Heart right ventricle (tissue), 16 donors: ENCODE measurements around the gene QRFP. TPM values are rescaled to one million over a fixed set of nuclear protein-coding genes. Genes with fewer than 3 reads are reported as not detected.

Source experiments
- ATAC-seq, 8 donors: fragments of 200-7000 bp; cut with Tn5 transposase; one replicate each; pipeline ENCODE4 v1.9.1; 2020; ENCODE audit warnings: mild to moderate bottlenecking in 8 of 8, moderate library complexity in 8 of 8, moderate number of reproducible peaks in 1 of 8
- DNase-seq, 2 donors: peaks; one replicate each; pipeline ENCODE4 v3.0.0-alpha.2; 2020
- H3K27ac ChIP-seq, 10 donors: fragments of 200-600 bp; sonication (generic) in 2 of 10; one replicate each; pipeline versions ENCODE4 v1.5.0 to v1.8.0; 2020 to 2022; ENCODE audit warnings: mild to moderate bottlenecking in 3 of 10
- H3K27me3 ChIP-seq, 7 donors: fragments of 200-600 bp; one replicate each; pipeline ENCODE4 v1.8.0; 2021 to 2022; ENCODE audit warnings: mild to moderate bottlenecking in 2 of 7
- H3K36me3 ChIP-seq, 9 donors: fragments of 200-600 bp; sonication (generic) in 1 of 9; one replicate each; pipeline versions ENCODE4 v1.5.0 to v1.8.0; 2020 to 2022; ENCODE audit warnings: mild to moderate bottlenecking in 2 of 9
- H3K4me1 ChIP-seq, 9 donors: fragments of 200-600 bp; sonication (generic) in 1 of 9; one replicate each; pipeline versions ENCODE4 v1.5.0 to v1.8.0; 2020 to 2022; ENCODE audit warnings: mild to moderate bottlenecking in 4 of 9
- H3K4me3 ChIP-seq, 10 donors: fragments of 200-600 bp; sonication (generic) in 2 of 10; one replicate each; pipeline versions ENCODE4 v1.5.0 to v1.8.0; 2020 to 2022; ENCODE audit warnings: mild to moderate bottlenecking in 7 of 10, moderate library complexity in 2 of 10
- H3K9me3 ChIP-seq, 11 donors: fragments of 200-600 bp in 10 of 11; sonication (generic) in 2 of 11; one replicate each; pipeline versions ENCODE4 v1.5.0 to v1.8.0; 2013 to 2022; ENCODE audit warnings: mild to moderate bottlenecking in 2 of 11, control low read depth in 1 of 11, moderate library complexity in 1 of 11
- WGBS, 2 donors: extraction: QIAGEN DNeasy Blood & Tissue Kit; methylation state at CpG; one replicate each; pipeline ENCODE4 v1.1.7; 2013; ENCODE audit warnings: inconsistent platforms in 1 of 2; 5-methylcytosine and 5-hydroxymethylcytosine counted together
- intact Hi-C, 10 donors: fragments of 100-400 bp; cut with DNase I; formaldehyde crosslinking; loops; one replicate each; pipeline versions ENCODE4 v1.11.1 to v1.14.2; 2022
- polyA plus RNA-seq, 2 donors: library from polyadenylated mRNA; stranded (reverse); fragments of 200-250 nt; gene quantifications; one replicate each; pipeline ENCODE4 v1.2.3, GENCODE V29; 2013
- total RNA-seq, 10 donors: library from RNA; stranded (reverse); fragmentation: NEBNext Ultra II Directional in 3 of 10; extraction: Animal tissue kit (Norgen Biotek cat#: 25700) in 3 of 10; gene quantifications; one replicate each; pipeline versions ENCODE4 v1.2.1 to v1.2.4, GENCODE V29; 2021 to 2023
- TF ChIP-seq, protein P1 (sequence below), 9 donors: fragments of 200-600 bp; sonication (generic) in 2 of 9; IDR thresholded peaks; one replicate each; pipeline versions ENCODE4 v1.5.0 to v1.8.0; 2021 to 2022; ENCODE audit warnings: antibody characterized with exemption in 9 of 9, mild to moderate bottlenecking in 5 of 9, moderate library complexity in 1 of 9
- donor health status: Arrhythmogenic right ventricular cardiomyopathy.
- donor health status: ischemic (EF 13 %, LVEDD 7.1; RV severe dilation, severe dysfunction).
- donor health status: healthy with polysubstance abuse.
- donor health status: DM: no; HTN: yes; CAD: no.
- donor health status: DM: no; HTN: no; CAD: no.
- donor health status: ischemic (EF 25% LVEDD 6.9; RV normal size, moderate dysfunction).
- donor health status: ischemic (EF 25% LVEDD 5.7; RV mildly dilated, moderate dysfunction).
- donor health status: healthy.
- donor health status: DM: yes; HTN: yes; CAD: no.
- donor health status: Ischemic cardiomyopathy.
- donor health status: ischemic (EF 35%, LVEDD 5.7; RV mildly dilated, moderate dysfunction).
- donor health status: nonischemic (EF 11% LVEDD 7.7; RV severe dilation, severe dysfunction).
- donor health status: DM: yes; HTN: yes; CAD: no.
- donor health status: PGD.
- donor health status: ischemic (EF 29% LVEDD 5.4; RV normal size, mild dysfunction).
- donor health status: nonischemic (EF 23%, LVEDD 6.1; RV moderate dilation, normal function).

Gene QRFP
- total and polyA plus RNA-seq, 12 donors, result 0.06 TPM; not detected in 11

DNA sequence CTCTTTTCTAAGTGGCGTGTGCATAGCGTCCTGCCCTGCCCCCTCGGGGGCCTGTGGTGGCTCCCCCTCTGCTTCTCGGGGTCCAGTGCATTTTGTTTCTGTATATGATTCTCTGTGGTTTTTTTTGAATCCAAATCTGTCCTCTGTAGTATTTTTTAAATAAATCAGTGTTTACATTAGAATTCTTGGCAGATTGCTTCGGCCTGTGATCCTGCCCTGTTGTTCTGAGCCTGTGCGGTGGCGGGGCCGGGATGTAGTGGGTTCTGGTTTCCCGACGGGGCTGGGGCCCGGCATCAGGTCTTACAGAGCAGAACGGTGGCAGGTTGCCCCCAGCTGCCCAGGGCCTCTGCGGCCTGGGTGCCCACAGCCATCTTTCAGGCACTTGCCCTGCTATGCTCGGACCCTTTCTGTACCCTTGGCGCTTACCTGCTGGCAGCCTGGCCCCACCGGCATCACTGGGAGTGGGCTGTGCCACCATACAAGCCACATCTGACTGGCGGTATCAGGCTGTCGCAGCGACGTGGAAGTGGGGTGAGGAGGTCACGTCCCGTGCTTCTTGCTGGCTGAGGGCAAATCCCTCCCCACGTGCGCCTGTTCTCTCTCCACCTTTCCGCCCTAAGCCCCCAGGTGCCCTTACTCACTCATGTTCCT is 9.0 kb downstream of the QRFP start:
- no peak overlapping the region for H3K4me3 ChIP-seq
- peaks cover 0 to 8% (median 0%) of the 10 kb centered on the region in 9 donors for H3K4me1 ChIP-seq
- no peaks in the 10 kb centered on the region for H3K27me3 ChIP-seq
- peaks cover 8 to 97% (median 63%) of the 10 kb centered on the region in 9 donors for H3K36me3 ChIP-seq
- no peaks in the 10 kb centered on the region for H3K9me3 ChIP-seq
- ATAC-seq (no peak), DNase-seq (no peak)
- intact Hi-C loops, result no loop called here
- WGBS, 2 donors, result 91 to 93% methylated on average over 25 of the region's 25 CpGs
- H3K27ac ChIP-seq, result no peak overlapping the region
- TF ChIP-seq, protein P1, sequence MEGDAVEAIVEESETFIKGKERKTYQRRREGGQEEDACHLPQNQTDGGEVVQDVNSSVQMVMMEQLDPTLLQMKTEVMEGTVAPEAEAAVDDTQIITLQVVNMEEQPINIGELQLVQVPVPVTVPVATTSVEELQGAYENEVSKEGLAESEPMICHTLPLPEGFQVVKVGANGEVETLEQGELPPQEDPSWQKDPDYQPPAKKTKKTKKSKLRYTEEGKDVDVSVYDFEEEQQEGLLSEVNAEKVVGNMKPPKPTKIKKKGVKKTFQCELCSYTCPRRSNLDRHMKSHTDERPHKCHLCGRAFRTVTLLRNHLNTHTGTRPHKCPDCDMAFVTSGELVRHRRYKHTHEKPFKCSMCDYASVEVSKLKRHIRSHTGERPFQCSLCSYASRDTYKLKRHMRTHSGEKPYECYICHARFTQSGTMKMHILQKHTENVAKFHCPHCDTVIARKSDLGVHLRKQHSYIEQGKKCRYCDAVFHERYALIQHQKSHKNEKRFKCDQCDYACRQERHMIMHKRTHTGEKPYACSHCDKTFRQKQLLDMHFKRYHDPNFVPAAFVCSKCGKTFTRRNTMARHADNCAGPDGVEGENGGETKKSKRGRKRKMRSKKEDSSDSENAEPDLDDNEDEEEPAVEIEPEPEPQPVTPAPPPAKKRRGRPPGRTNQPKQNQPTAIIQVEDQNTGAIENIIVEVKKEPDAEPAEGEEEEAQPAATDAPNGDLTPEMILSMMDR (IDR thresholded peaks at IDR 0.05), result no peak

GRCh38 chr9:130886981-130887380 is 9.6 kb downstream of the QRFP start:
- intact Hi-C loops, result no loop called here
- WGBS, 2 donors, result 94 to 95% methylated on average over 23 of the region's 23 CpGs
- H3K36me3 ChIP-seq, result peaks cover 8 to 99% (median 63%) of the 10 kb centered on the region in 9 donors
- no peaks in the 10 kb centered on the region for H3K27me3 ChIP-seq
- no peak overlapping the region for H3K27ac ChIP-seq
- TF ChIP-seq, protein P1 (IDR thresholded peaks at IDR 0.05), result no peak
- no peaks in the 10 kb centered on the region for H3K9me3 ChIP-seq
- no peak overlapping the region for H3K4me3 ChIP-seq
- peaks cover 0 to 1% (median 0%) of the 10 kb centered on the region in 9 donors for H3K4me1 ChIP-seq
- no peak for DNase-seq
- ATAC-seq, result no peak

DNA sequence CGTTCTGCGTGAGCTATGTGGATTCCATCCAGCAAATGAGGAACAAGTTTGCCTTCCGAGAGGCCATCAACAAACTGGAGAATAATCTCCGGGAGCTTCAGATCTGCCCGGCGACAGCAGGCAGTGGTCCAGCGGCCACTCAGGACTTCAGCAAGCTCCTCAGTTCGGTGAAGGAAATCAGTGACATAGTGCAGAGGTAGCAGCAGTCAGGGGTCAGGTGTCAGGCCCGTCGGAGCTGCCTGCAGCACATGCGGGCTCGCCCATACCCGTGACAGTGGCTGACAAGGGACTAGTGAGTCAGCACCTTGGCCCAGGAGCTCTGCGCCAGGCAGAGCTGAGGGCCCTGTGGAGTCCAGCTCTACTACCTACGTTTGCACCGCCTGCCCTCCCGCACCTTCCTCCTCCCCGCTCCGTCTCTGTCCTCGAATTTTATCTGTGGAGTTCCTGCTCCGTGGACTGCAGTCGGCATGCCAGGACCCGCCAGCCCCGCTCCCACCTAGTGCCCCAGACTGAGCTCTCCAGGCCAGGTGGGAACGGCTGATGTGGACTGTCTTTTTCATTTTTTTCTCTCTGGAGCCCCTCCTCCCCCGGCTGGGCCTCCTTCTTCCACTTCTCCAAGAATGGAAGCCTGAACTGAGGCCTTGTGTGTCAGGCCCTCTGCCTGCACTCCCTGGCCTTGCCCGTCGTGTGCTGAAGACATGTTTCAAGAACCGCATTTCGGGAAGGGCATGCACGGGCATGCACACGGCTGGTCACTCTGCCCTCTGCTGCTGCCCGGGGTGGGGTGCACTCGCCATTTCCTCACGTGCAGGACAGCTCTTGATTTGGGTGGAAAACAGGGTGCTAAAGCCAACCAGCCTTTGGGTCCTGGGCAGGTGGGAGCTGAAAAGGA is 10.9 kb downstream of the QRFP start:
- TF ChIP-seq, protein P1 (IDR thresholded peaks at IDR 0.05), result no peak
- intact Hi-C loops, result no loop called here
- ATAC-seq (peak in 3 of 8 donors; percentile 14 to 31 (median 28)), DNase-seq (no peak)
- no peak overlapping the region for H3K27ac ChIP-seq
- 80 to 81% methylated on average over 35 of the region's 35 CpGs for WGBS, 2 donors
- no peaks in the 10 kb centered on the region for H3K27me3 ChIP-seq
- no peaks in the 10 kb centered on the region for H3K4me1 ChIP-seq
- H3K36me3 ChIP-seq, result peaks cover 8 to 100% (median 67%) of the 10 kb centered on the region in 9 donors
- H3K4me3 ChIP-seq, result no peak overlapping the region
- no peaks in the 10 kb centered on the region for H3K9me3 ChIP-seq

GRCh38 chr9:130884542-130885483 is 11.8 kb downstream of the QRFP start:
- no peak for DNase-seq

More at GRCh38 chr9:130884542-130885483, 11.8 kb downstream of the QRFP start:
- 89 to 91% methylated on average over 47 of the region's 47 CpGs for WGBS, 2 donors
- no peak overlapping the region for H3K4me3 ChIP-seq
- no peak overlapping the region for H3K27ac ChIP-seq
- ATAC-seq, result peak in 3 of 8 donors; percentile 7 to 18 (median 9)
- H3K4me1 ChIP-seq, result no peaks in the 10 kb centered on the region
- no peaks in the 10 kb centered on the region for H3K27me3 ChIP-seq
- intact Hi-C loops, result no loop called here
- peaks cover 12 to 100% (median 67%) of the 10 kb centered on the region in 9 donors for H3K36me3 ChIP-seq
- TF ChIP-seq, protein P1 (IDR thresholded peaks at IDR 0.05), result no peak
- no peaks in the 10 kb centered on the region for H3K9me3 ChIP-seq
